MM.1S (cell line): ENCODE data around the gene B4GALT6.

Experiments used
- DNase-seq: peaks from one replicate; pipeline ENCODE4 v3.0.0-alpha.2; 2015
- H2AFZ ChIP-seq: fragments of 300-600 bp; sonication (generic); 2 replicates; pipeline ENCODE4 v1.6.0; 2016; ENCODE audit warnings: antibody characterized with exemption, low read length
- H3F3A ChIP-seq: fragments of 300-600 bp; sonication (generic); 2 replicates; pipeline ENCODE4 v1.6.1; 2016; ENCODE audit warnings: mild to moderate bottlenecking, antibody characterized with exemption, low read length, moderate library complexity, mixed read lengths; ENCODE audit not compliant: insufficient read depth
- H3K27ac ChIP-seq: fragments of 300-600 bp; sonication (generic); 2 replicates; pipeline ENCODE4 v1.5.1; 2016; ENCODE audit warnings: mild to moderate bottlenecking, low read length
- H3K27me3 ChIP-seq: fragments of 300-600 bp; sonication (generic); replicated peaks from 2 replicates; pipeline ENCODE4 v1.6.0; 2016; ENCODE audit warnings: low read length; ENCODE audit not compliant: insufficient read depth
- H3K36me3 ChIP-seq: fragments of 300-600 bp; sonication (generic); replicated peaks from 2 replicates; pipeline ENCODE4 v1.6.1; 2016; ENCODE audit warnings: mild to moderate bottlenecking, low read length, mixed read lengths; ENCODE audit not compliant: insufficient read depth
- H3K4me1 ChIP-seq: fragments of 300-600 bp; sonication (generic); 2 replicates; pipeline ENCODE4 v1.6.1; 2016; ENCODE audit warnings: low read length, mixed read lengths
- H3K4me2 ChIP-seq: fragments of 300-600 bp; sonication (generic); 2 replicates; pipeline ENCODE4 v1.6.0; 2016; ENCODE audit warnings: low read depth, low read length
- H3K4me3 ChIP-seq: fragments of 300-600 bp; sonication (generic); 2 replicates; pipeline ENCODE4 v1.5.1; 2016; ENCODE audit warnings: low read length, mixed read lengths
- H3K79me2 ChIP-seq: fragments of 300-600 bp; sonication (generic); 2 replicates; pipeline ENCODE4 v1.6.1; 2016; ENCODE audit warnings: mixed run types, low read length, mixed read lengths
- H3K9ac ChIP-seq: fragments of 300-600 bp; sonication (generic); 2 replicates; pipeline ENCODE4 v1.6.1; 2016; ENCODE audit warnings: low read length, mixed read lengths
- H3K9me2 ChIP-seq: fragments of 300-600 bp; sonication (generic); replicated peaks from 2 replicates; pipeline ENCODE4 v1.6.1; 2016; ENCODE audit warnings: mild to moderate bottlenecking, low read length, mixed read lengths; ENCODE audit not compliant: insufficient read depth
- H3K9me3 ChIP-seq: fragments of 300-600 bp; sonication (generic); replicated peaks from 2 replicates; pipeline ENCODE4 v1.6.1; 2016; ENCODE audit warnings: mild to moderate bottlenecking, low read length, mixed read lengths; ENCODE audit not compliant: insufficient read depth
- H4K20me1 ChIP-seq: fragments of 300-600 bp; sonication (generic); 2 replicates; pipeline ENCODE4 v1.6.1; 2016; ENCODE audit warnings: mild to moderate bottlenecking, low read length, moderate library complexity, mixed read lengths; ENCODE audit not compliant: insufficient read depth
- EZH2 ChIP-seq: fragments of 300-600 bp; sonication (generic); optimal IDR thresholded peaks from 2 replicates; pipeline ENCODE3; 2017; ENCODE audit warnings: low read depth, mild to moderate bottlenecking, antibody characterized with exemption, low read length, mixed read lengths
- EZH2phosphoT487 ChIP-seq: fragments of 300-600 bp; sonication (generic); IDR thresholded peaks from 2 replicates; pipeline ENCODE4 v1.6.1; 2018; ENCODE audit warnings: antibody characterized with exemption, low read length
- TF ChIP-seq, protein P1 (sequence below): fragments of 300-600 bp; sonication (generic); IDR thresholded peaks from 2 replicates; pipeline ENCODE4 v1.5.1; 2016; ENCODE audit warnings: antibody characterized with exemption, low read length, mixed read lengths

The B4GALT6 gene

GRCh38 chr18:31664101-31664500 is 20.3 kb downstream of the B4GALT6 start:
- no peaks in the 10 kb centered on the region for H3K9me3 ChIP-seq
- no peaks in the 10 kb centered on the region for H3K36me3 ChIP-seq
- H4K20me1 ChIP-seq: no peaks in the 10 kb centered on the region
- no peak overlapping the region for H3K4me2 ChIP-seq
- H3K27me3 ChIP-seq: no peaks in the 10 kb centered on the region
- no peaks in the 10 kb centered on the region for H3K9me2 ChIP-seq
- H3K79me2 ChIP-seq: no peaks in the 10 kb centered on the region
- H3K27ac ChIP-seq: no peak overlapping the region
- H2AFZ ChIP-seq: no peak overlapping the region
- no peak overlapping the region for H3K4me3 ChIP-seq
- H3K4me1 ChIP-seq: peaks cover 6% of the 10 kb centered on the region
- H3F3A ChIP-seq: peaks cover 6% of the 10 kb centered on the region
- TF ChIP-seq EZH2 (no peak), EZH2phosphoT487 (no peak)
- TF ChIP-seq, protein P1, sequence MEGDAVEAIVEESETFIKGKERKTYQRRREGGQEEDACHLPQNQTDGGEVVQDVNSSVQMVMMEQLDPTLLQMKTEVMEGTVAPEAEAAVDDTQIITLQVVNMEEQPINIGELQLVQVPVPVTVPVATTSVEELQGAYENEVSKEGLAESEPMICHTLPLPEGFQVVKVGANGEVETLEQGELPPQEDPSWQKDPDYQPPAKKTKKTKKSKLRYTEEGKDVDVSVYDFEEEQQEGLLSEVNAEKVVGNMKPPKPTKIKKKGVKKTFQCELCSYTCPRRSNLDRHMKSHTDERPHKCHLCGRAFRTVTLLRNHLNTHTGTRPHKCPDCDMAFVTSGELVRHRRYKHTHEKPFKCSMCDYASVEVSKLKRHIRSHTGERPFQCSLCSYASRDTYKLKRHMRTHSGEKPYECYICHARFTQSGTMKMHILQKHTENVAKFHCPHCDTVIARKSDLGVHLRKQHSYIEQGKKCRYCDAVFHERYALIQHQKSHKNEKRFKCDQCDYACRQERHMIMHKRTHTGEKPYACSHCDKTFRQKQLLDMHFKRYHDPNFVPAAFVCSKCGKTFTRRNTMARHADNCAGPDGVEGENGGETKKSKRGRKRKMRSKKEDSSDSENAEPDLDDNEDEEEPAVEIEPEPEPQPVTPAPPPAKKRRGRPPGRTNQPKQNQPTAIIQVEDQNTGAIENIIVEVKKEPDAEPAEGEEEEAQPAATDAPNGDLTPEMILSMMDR: no peak
- DNase-seq: no peak
- no peak overlapping the region for H3K9ac ChIP-seq

DNA sequence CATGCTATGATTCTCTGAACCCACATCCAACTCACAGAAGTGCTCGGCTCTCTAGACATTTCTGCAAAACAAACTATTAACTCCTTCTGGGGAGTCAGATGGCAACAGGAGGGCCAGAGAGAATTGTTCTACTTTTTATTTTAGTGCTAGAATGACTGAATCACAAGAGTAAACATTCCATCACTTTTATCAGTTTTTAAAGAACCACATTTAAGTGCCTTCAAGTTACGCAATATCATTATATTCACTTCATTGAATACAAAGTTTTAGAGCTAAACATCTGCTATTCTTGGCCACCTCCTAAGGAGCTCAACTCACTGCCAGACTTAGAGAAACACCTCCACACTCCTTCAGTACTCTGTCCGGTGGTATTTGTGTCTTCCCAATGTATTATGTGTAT is 22.4 kb downstream of the B4GALT6 start:
- Histone ChIP-seq H3K4me3 (no peak overlapping the region), H2AFZ (no peak overlapping the region), H3K79me2 (no peaks in the 10 kb centered on the region), H3K9me2 (no peaks in the 10 kb centered on the region), H3K4me2 (no peak overlapping the region), H3K9me3 (no peaks in the 10 kb centered on the region), H3K27ac (no peak overlapping the region), H3K27me3 (no peaks in the 10 kb centered on the region), H3K36me3 (no peaks in the 10 kb centered on the region), H3K9ac (no peak overlapping the region), H3K4me1 (peaks cover 18% of the 10 kb centered on the region), H3F3A (peaks cover 24% of the 10 kb centered on the region), H4K20me1 (no peaks in the 10 kb centered on the region)
- DNase-seq: no peak
- TF ChIP-seq, protein P1: no peak
- TF ChIP-seq EZH2phosphoT487 (no peak), EZH2 (no peak)

DNA sequence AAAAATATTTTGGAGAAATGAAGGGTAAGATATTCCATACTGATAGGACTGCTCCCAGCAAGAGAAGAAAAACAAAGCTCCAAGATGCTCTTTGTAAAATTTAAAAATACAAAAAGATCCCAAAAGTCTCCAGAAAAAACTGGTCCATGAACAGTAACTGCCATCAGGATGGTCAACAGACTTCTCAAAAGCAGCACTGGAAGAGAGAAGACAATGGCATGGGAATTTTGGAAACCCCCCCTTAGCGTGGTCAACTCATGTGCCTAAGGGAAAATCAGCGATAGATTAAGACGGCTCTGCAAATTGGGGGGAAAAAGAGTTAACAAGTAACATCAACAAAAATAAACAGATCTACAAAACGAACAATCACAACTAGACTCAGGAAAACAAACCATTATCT is 23.6 kb downstream of the B4GALT6 start:
- no peaks in the 10 kb centered on the region for H3K9me2 ChIP-seq
- no peaks in the 10 kb centered on the region for H3K27me3 ChIP-seq
- no peak overlapping the region for H3K27ac ChIP-seq
- TF ChIP-seq, protein P1: no peak
- TF ChIP-seq EZH2: no peak
- no peak overlapping the region for H3K4me2 ChIP-seq
- no peak overlapping the region for H2AFZ ChIP-seq
- peaks cover 18% of the 10 kb centered on the region for H3K4me1 ChIP-seq
- DNase-seq: no peak
- peaks cover 24% of the 10 kb centered on the region for H3F3A ChIP-seq
- no peaks in the 10 kb centered on the region for H3K9me3 ChIP-seq
- no peak overlapping the region for H3K9ac ChIP-seq
- H4K20me1 ChIP-seq: no peaks in the 10 kb centered on the region
- no peaks in the 10 kb centered on the region for H3K79me2 ChIP-seq
- H3K4me3 ChIP-seq: no peak overlapping the region
- no peaks in the 10 kb centered on the region for H3K36me3 ChIP-seq
